NCI-H2227 treated with DMSO at 0.1 percent for 48 hours (cell line): ENCODE data around the gene DCUN1D2.
A peak's percentile ranks its signal among the peaks of the same experiment; 100 is the strongest.
"Not testable (repeated sequence)": the region's sequence is repeated elsewhere in the genome, so short reads cannot be mapped to it uniquely, and the experiment has no call there.

Experiments used
- DNase-seq: peaks from one replicate; lab custom pipeline; 2025; lab: John Stamatoyannopoulos, UW

The DCUN1D2 gene

DNA sequence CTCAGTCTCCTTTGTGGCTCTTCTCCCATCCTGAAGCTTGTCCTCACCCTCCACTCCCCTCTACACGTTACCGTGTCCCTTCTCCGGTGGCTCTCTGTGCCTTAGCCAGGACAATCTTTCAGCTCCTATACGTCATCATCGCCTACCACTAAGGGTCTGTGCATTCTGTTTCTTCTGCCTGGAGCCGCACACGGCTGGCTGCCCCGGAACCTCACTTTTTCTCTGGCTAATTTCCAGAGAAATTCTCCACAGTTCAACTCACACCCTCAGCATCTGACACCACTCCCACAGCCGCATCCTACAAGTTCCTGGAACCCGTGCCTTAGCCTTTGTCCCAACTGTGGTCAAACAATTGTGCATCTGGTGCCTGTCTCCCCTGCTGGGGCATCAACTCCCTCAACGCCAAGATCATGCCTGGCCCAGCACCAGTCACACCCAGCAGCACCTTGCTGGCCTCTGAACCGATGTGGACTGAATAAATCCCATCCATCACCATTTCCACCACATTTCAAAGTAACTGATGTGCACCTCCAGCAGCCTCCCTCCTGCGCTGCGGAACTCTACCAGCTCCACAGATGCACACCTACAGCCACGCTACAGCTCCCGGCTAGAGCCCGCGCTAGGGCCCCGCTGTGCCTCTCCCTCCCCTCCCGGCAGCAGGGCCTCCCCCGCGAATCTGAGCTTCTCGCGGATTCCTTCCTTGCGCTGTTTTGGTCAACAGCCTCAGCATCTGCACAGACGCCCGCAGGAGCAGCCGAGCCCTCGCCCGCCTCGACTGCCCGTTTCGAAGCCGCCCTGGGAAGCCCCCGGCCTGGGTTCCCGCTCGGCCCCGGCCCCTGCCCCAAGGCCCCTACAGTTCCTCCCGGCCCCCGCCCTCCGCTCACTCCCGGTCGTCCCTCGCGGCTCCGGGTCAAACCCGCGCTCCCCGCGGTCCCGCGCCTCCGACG, 689 bp downstream of the DCUN1D2 start:
- DNase-seq = peak; percentile 21

DNA sequence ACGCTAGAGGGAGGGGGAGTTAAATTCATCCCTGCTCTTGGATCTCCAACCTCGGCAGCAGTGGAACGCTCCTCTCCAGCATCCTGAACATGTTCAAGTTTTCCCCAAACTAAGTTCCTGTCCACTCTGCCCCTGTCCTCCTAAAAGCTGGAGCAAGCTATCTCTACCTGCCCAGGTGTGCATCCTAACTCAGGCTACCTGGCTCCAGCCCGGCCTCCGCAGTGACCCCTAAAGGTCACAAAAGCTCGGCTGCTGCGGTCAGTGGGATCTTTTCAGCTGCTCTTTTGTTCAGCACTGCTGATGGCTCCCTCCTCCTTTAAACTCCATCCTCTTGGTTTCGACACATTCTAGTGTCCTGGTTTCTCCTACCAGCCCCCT, 1.4 kb downstream of the DCUN1D2 start:
- no peak for DNase-seq

DNA sequence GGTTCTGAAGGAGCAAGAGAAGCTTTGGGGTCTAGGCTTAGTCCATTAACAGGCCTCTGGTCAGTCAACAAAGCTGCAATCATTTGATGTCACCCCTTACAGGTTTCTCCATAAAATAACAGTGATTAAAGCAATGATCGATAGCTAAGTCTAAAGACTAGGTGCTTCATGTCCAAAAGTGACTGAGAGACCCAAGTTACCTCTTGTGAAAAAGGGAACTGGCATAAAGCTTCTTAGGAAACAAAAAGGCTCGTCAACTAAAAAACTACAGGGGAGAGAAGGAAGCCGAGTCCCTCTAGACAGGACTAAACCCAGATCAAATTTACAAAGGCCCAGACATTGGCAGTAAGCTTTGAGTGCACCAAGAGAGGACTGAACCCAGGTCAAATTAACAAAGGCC, 2.2 kb downstream of the DCUN1D2 start:
- DNase-seq = no peak

DNA sequence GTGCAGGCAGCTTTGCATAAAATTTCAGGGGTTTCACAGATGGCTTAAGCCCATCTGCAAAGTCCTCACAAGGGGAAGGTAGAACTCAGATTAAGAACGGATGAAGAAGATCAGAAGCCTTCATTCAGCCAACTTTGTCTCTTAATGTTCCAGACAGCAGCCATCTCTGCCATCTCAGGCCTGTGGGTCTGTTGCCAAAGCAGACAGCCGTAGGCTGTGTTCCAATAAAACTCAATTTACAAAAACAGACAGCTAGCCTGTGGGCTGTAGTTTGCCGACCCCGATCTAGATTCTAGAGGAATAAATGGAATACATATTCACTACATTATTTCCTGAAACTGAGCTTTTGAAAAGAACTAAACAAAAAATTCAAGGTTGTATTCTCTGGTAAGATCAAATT, 3.8 kb downstream of the DCUN1D2 start:
- DNase-seq = no peak

DNA sequence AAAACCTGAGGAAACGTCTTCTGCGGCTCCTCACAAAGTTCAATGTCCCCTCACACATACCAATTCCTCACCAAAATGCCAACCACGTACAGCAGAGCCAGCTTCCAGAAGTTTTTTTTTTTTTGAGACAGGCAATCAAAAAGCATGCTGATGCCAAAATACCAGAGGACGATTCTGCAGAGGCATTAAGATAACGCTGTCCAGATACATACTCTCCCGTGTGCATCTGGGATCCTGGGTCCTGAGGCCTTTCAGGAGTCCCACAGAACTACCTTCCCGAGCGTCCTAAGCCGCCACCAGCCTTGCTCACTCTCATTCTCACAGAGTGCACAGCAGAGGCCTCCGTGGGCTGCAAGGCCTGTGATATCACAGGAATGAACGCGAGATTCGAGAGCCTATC, 5.0 kb downstream of the DCUN1D2 start:
- DNase-seq = no peak

DNA sequence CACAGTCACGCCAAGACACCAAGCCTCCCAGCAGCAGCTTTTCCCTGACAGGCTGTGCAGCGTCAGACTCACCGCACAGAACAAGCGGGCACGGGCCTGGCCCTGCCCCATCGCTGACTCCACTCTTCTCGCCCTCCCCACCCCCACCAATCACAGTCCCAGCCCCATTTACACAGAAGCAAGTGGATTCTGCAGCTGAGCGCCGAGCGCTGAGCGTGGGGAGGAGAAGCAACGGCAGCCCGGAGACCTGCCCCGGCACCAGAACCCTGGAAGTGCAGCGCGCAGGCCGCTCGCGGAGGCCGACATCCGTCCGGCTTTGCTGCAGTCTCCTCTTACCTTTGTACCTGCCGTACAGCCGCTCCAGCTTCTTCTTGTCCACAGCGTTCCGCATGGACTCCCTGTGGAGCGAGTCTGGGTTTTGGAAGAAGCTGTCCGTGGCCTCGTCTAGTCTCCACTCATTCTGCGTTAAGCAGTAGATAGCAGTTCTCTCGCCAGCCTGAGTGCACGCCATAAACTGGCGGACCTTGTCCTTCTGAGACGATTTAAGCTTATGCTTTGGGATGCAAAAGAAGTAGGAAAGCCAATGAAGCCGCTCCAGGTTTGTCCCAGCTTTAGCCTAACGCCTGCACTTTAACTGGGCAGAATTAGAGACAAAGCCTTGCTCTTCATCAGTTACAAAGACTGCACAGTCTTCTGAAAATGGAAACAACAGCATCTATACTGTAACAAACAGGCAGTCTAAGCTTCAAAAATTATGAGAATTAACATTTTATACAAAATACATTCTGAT, 6.8 kb downstream of the DCUN1D2 start:
- peak; percentile 43 for DNase-seq

DNA sequence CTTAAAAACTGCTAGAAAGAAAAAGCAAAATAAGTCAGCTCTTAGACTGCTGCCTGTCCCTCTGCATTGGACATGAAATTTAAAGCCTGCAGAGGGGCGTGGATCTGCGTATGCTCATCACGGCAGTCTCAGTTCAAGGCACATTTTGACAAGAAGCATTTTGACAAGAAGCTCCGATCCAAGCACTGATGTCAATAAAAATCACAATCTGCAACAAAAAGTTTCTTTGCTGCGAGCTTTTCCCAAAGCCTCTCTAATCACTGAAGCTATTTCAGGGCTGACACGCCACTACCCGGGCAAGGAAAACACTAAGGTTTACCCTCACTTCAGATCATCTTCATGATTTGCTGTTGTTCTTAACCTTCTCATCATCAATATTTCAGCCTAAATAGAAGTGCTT, 7.4 kb downstream of the DCUN1D2 start:
- no peak for DNase-seq

DNA sequence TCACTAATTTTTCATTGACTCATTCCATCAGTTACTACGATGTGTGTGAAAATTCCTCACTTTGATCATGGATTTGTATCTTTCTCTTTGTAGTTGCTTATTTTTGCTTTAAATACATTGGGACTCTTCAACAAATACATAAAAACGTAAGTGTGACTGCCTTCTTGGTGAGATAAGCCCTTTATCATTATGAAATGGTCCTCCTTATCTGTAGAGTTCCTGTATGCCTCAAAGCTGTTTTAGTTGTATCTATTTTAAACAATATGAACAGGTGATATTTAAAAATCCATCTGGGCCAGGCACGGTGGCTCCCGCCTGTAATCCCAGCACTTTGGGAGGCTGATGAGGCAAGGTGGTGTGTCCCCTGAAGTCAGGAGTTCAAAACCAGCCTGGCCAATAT, 11.3 kb downstream of the DCUN1D2 start:
- DNase-seq = no peak

DNA sequence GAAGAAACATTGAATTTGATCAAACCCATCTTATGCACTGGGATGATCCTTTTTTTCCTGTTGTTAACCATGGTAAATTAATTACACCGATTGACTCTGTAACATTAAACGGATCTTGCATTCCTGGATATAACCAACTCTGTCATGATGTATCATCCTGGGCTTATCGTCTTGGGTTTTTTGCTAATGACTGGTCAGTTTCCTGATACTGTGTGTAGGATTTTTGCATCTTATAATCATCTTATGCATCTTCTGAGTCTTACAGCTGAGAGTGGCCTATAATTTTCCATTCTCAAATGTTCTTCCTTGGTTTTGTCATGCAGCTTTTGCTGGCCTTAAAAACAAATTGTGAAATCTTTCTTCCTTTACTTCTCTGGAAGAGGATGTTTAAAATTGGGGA, 12.8 kb downstream of the DCUN1D2 start:
- no peak for DNase-seq

DNA sequence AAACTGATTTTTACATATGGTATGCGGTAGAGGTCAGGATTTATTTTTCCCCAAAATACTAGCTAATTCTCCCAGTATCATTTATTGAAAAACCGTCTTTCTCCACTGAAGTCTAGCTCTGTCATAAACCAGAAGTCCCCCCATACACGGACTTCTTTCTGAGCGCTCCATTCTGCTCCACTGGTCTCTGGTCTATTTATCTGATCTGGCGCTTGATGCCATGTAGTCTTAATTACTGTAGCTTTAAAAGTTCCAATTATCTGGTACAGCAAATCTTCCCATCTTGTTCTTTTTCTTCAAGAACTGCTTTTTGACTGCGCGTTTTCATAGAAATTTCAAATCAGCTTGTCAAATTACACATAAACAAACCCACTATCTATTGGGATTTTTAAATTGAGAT, 13.7 kb downstream of the DCUN1D2 start:
- DNase-seq = no peak

DNA sequence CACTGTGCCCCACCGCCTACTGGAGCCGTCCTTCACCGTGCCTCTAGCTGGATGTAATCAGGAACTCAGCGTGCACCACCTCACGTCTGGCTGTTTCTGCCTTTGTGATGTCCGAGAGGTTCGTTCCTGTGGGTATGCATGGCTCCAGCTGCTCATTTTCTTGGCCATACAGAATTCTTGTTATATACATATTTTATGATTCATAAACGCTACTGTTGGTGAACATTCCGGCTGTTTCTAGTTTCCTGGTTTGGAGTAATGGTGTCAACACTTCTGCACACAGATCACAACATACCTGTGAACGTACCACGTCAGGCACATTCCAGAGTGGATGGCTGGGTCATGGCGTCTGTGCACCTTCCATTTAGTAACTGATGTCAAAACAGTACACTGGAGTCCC, 14.6 kb downstream of the DCUN1D2 start:
- DNase-seq = no peak

DNA sequence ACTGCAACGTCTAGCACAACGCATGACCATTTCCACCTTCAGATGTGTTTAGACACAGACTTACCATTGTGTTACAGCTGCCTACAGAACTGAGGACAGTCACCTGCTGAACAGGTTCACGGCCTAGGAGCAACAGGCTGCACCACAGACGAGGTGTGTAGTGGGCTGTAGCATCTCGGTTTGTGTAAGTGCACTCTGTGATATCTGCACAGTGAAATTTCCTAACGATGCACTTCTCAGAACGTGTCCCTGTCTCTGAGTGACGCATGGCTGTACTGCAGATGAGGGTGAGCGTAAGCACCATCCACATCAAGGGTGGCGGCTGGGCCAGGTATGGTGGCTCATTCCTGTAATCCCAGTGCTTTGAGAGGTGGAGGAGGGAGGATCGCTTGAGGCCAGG, 15.2 kb downstream of the DCUN1D2 start:
- no peak for DNase-seq

DNA sequence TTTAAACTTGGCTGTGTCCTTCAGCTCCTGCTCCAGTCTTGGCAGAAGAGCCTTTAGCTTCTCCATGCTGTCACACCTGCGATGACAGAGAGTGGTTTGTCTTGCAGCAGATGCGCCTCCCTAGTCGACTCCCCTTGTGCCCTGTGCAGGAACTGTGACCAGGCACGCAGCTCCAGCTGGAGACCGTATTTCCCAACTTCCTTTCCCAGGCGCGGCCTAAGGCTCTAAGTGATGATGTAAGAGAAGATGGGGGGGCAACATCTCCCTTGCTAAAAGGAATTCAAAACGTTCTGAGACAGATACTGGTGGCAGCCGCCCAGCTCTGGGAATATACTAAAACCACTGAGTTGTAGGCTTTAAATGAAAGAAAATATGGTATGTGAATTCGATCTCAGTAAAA, 16.3 kb downstream of the DCUN1D2 start:
- DNase-seq = no peak

DNA sequence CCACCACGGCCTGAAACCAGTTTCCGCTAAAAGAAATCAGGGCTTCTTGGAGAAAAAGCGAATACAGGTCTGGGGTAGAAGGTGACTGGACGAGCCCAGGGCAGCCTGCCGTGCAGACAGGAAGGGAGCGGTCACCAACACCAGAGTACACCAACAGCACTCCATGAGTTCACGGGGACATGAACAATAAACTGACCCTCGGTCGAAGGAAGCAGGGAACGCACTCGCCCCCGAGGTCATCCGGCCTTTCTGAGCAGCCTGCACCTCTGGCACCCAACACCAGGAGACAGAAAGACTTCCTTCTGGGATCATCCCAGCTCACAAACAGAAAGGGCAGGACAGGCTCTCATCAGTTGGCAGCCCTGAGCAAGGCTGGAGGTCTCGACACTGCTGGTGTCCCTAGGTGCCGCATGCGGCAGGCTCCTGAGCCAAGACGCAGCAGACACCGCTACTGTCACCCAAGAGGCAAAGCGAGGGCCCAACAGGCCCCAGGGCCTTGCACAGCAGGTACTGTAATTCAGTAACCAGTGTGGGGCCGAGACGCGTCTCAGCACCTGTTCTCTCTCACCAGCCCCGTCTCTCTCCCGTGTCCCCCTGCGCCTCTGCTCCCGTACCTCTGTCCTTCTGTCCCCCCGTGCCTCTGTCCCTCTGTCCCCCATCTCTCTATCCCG, 18.0 kb downstream of the DCUN1D2 start:
- no peak for DNase-seq

DNA sequence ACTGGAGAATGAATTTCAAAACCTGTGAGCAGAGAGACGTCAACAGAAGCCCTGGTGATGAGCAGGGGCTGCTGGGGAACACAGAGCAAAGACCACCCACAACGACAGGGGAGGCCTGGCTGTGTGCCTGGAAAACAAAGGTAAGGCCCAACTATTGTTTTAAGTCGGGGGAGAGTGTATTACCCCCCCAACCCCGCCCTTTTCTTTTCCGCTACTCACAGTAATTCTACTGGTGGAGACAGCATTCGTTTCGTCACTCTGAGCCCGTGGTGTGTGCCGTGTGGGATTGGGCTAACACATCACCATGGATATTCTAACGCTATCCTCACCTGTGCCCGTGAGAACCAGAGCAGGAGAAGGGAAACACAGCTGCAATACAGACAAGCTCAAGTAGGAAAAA, 18.7 kb downstream of the DCUN1D2 start:
- no peak for DNase-seq

DNA sequence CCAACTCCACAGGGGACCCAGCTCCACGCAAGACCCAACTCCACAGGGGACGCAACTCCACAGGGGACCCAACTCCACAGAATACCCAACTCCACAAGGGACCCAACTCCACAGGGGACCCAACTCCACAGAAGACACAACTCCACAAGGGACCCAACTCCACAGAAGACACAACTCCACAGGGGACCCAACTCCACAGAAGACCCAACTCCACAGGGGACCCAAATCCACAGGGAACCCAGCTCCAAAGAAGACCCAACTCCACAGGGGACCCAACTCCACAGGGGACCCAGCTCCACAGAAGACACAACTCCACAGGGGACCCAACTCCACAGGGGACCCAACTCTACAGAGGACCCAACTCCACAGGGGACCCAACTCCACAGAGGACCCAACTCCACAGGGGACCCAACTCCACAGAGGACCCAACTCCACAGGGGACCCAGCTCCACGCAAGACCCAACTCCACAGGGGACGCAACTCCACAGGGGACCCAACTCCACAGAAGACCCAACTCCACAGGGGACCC, 19.8 kb downstream of the DCUN1D2 start:
- not testable (repeated sequence) for DNase-seq

DNA sequence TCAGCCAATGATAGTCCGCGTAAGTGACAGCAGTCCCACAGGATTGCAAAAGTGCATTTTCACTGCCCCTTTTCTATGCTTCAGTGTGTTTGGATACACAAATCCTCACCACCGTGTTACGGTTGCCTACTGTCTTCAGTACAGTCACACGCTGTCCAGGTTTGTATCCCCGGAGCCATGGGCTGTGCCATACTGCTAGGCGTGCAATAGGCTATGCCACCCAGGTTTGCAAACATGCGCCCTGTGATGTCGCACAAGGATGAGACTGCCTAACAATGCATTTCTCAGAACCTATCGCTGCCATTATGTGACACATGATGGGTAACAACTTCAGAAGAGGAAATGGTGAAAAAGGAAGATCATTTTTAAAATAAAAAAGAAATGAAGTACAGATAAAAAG, 20.4 kb downstream of the DCUN1D2 start:
- DNase-seq = no peak

DNA sequence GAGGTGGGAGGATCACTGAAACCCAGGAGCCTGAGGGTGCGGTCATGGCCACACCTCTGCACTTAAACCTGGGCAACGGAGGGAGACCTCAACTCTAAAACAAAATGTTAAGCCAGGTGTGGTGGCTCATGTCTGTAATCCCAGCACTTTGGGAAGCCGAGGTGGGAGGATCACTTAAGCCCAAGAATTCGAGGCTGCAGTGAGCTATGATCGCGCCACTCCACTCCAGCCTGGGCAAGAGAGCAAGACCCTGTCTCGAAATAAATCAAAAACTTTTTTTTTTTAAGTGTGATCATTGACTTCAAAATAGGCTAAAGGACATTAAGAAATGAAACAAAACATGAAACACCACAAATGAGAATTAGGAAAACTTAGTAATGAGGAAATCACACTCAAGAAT, 20.9 kb downstream of the DCUN1D2 start:
- no peak for DNase-seq

DNA sequence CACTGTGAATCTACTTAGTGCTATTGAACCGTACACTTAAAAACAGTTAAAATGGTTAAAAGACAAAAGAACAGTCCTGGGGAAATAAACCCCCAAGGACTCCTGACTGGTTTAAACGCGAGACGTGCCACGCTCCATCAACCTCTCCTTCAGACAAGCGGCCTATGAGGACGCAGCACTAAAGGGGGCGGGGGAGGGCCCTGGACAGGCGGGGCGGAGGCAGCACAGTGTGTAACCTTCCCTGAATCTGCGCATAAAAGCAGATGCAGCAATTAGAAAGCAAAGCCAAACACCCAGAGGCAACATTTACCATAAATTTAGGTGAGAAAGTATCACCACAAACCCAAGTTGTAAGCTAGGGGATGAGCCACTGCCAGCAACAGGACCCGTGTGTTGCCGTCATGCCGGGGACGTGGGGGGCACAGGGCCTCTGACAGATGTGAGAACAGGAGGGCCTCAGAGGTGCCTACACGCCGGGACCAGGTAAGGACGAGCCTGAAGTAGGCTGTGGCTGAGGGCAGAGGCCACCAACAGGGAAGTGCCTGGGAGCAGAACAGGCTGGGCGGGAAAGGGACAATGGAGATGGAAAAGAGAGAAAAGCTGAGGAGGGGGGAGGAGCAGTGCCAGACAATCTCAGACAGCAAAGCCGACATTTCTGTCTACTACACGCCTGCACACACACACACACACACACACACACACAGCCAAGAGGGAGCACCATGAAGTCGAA, 21.9 kb downstream of the DCUN1D2 start:
- peak; percentile 51 for DNase-seq

DNA sequence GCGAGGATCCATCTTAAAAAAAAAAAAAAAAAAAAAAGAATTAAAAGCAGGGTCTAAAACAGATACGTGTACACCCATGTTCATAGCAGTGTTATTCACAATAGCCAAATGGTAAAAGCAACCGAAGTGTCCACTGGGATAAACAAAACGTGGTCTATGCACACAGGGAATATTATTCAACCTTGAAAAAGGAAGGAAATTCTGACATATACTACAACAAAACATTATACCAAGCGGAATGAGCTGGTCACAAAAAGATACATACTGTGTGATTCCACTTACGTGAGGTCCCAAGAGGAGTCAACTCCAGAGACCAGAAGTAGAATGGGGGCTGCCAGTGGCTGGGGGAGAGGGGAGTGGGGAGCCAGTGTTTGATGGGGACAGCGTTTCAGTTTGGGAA, 22.5 kb downstream of the DCUN1D2 start:
- DNase-seq = no peak

DNA sequence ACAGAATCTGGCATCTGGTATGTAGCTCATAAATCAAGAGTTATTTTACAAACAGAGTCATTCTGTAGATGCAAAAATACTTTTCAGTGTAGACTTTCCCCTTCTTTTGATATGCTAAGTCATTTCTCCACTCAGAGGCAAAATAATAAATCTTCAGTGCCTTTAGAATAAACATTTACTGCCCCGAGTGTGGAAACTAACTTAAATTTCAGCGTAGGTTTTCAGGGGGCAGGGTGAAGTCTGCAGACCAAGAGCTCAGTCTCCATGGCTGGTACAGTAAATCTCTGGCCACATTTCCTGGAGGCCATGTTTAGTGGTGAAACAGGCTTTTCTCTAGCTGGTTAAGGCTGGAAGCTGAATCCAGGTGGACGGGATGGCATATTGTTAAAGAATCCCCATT, 24.1 kb downstream of the DCUN1D2 start:
- no peak for DNase-seq

DNA sequence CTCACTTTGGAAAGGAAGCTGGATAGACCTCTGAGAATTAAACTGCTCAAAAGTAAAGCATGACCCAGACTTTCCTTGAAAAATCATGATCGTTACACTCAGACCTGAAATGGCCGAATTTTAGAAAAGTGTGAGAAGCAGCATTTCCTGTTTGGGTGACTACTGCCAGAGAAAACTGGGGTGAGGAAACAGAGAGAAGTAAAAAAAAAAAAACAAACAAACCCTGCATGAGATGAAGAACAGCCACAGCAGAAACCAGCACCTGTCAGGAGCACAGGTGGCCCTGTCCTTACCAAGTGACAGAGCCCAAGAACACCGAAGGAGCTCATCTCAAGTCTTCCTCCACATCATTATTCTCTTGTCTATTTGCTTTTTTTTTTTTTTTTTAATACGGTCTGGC, 25.2 kb downstream of the DCUN1D2 start:
- DNase-seq = no peak
